IMR-90 (cell line): ENCODE measurements around the gene DGKZ. TPM values are rescaled to one million over a fixed set of nuclear protein-coding genes. Genes with fewer than 3 reads are reported as not detected.

Experiments
- ATAC-seq: fragments of 200-7000 bp; cut with Tn5 transposase; 2 replicates; pipeline ENCODE4 v1.9.1; 2020; ENCODE audit warnings: low read depth, mild to moderate bottlenecking, moderate library complexity
- BruUV-seq: library from RNA; stranded (reverse); fragments of 400-500 nt; replicated peaks from 2 replicates; lab custom pipeline; 2021; lab: Mats Ljungman, UMichigan
- CTCF ChIA-PET: fragments of 300-600 bp; formaldehyde crosslinking; extraction: SDS; loops from one replicate; lab custom pipeline; 2021; ENCODE audit warnings: antibody characterized with exemption; lab: Yijun Ruan, JAX
- POLR2A ChIA-PET: fragments of 300-600 bp; sonication (Branson Sonifier 250); formaldehyde crosslinking; loops from one replicate; lab custom pipeline; 2022; ENCODE audit warnings: antibody characterized with exemption; ENCODE audit not compliant: unreplicated experiment; lab: Charles Lee
- DNase-seq: peaks from one replicate; pipeline ENCODE4 v3.0.0; 2013
- H2AFZ ChIP-seq: replicated peaks from 2 replicates; pipeline ENCODE3; 2013; ENCODE audit warnings: low read length, mild to moderate bottlenecking; ENCODE audit not compliant: poor library complexity
- H2AK5ac ChIP-seq: 2 replicates; pipeline ENCODE4 v1.6.1; 2013; ENCODE audit warnings: low read depth, low read length, inconsistent platforms
- H2AK9ac ChIP-seq: replicated peaks from 2 replicates; pipeline ENCODE3; 2013; ENCODE audit warnings: mild to moderate bottlenecking, low read depth, low read length, moderate library complexity; ENCODE audit not compliant: poor library complexity
- H2BK120ac ChIP-seq: 2 replicates; pipeline ENCODE4 v1.6.1; 2013; ENCODE audit warnings: low read depth, low read length, inconsistent platforms
- H2BK15ac ChIP-seq: 3 replicates; pipeline ENCODE4 v1.6.1; 2013; ENCODE audit warnings: low read depth, low read length, inconsistent platforms
- H2BK20ac ChIP-seq: 2 replicates; pipeline ENCODE4 v1.6.1; 2013; ENCODE audit warnings: low read depth, mild to moderate bottlenecking, inconsistent platforms, low read length, moderate library complexity
- H2BK5ac ChIP-seq: 2 replicates; pipeline ENCODE4 v1.6.1; 2013; ENCODE audit warnings: mild to moderate bottlenecking, low read depth, low read length, inconsistent platforms; ENCODE audit not compliant: poor library complexity, severe bottlenecking
- H3K14ac ChIP-seq: replicated peaks from 2 replicates; pipeline ENCODE4 v1.6.1; 2013; ENCODE audit warnings: low read depth, low read length, inconsistent platforms
- H3K18ac ChIP-seq: 2 replicates; pipeline ENCODE4 v1.6.1; 2013; ENCODE audit warnings: low read depth, low read length, control low read depth
- H3K23ac ChIP-seq: 2 replicates; pipeline ENCODE4 v1.6.1; 2013; ENCODE audit warnings: low read depth, low read length, inconsistent platforms
- H3K27ac ChIP-seq: 2 replicates; pipeline ENCODE4 v1.5.1; 2013; ENCODE audit warnings: mild to moderate bottlenecking, control low read depth, low read length; ENCODE audit not compliant: insufficient read depth
- H3K27me3 ChIP-seq: 2 replicates; pipeline ENCODE4 v1.6.1; 2013; ENCODE audit warnings: low read length; ENCODE audit not compliant: control insufficient read depth, insufficient read depth
- H3K36me3 ChIP-seq: 2 replicates; pipeline ENCODE4 v1.6.1; 2013; ENCODE audit warnings: low read length, mixed read lengths; ENCODE audit not compliant: control insufficient read depth, insufficient read depth
- H3K4ac ChIP-seq: 2 replicates; pipeline ENCODE4 v1.6.1; 2013; ENCODE audit warnings: low read depth, low read length, inconsistent platforms
- H3K4me1 ChIP-seq: 2 replicates; pipeline ENCODE4 v1.6.1; 2013; ENCODE audit warnings: low read length, mixed read lengths; ENCODE audit not compliant: control insufficient read depth, insufficient read depth
- H3K4me2 ChIP-seq: 2 replicates; pipeline ENCODE4 v1.6.1; 2013; ENCODE audit warnings: low read depth, mild to moderate bottlenecking, control low read depth, low read length, moderate library complexity
- H3K4me3 ChIP-seq: 2 replicates; pipeline ENCODE4 v1.5.1; 2013; ENCODE audit warnings: low read depth, mild to moderate bottlenecking, control low read depth, low read length, moderate library complexity; ENCODE audit not compliant: insufficient read depth
- H3K56ac ChIP-seq: 2 replicates; pipeline ENCODE4 v1.6.1; 2013; ENCODE audit warnings: low read length, inconsistent platforms; ENCODE audit not compliant: insufficient read depth; ENCODE audit errors: extremely low read depth
- H3K79me1 ChIP-seq, 2 experiments: 2 replicates each; pipeline ENCODE4 v1.6.1; 2013; ENCODE audit warnings: low read length in 2 of 2, inconsistent platforms in 1 of 2, low read depth in 1 of 2
- H3K9ac ChIP-seq: 2 replicates; pipeline ENCODE4 v1.6.1; 2013; ENCODE audit warnings: low read depth, low read length, control low read depth
- H3K9me1 ChIP-seq: 2 replicates; pipeline ENCODE4 v1.6.1; 2013; ENCODE audit warnings: low read length, inconsistent platforms; ENCODE audit not compliant: insufficient read depth
- H3K9me3 ChIP-seq: 2 replicates; pipeline ENCODE4 v1.6.1; 2013; ENCODE audit warnings: low read length; ENCODE audit not compliant: control insufficient read depth, insufficient read depth
- H4K20me1 ChIP-seq: 2 replicates; pipeline ENCODE4 v1.6.1; 2013; ENCODE audit warnings: low read length, inconsistent platforms; ENCODE audit not compliant: insufficient read depth
- H4K5ac ChIP-seq: 2 replicates; pipeline ENCODE4 v1.6.1; 2013; ENCODE audit warnings: mild to moderate bottlenecking, low read depth, low read length, control low read depth
- H4K8ac ChIP-seq, 2 experiments: 2 replicates each; pipeline ENCODE4 v1.6.1; 2013; ENCODE audit warnings: low read depth in 2 of 2, low read length in 2 of 2, control low read depth in 1 of 2, inconsistent platforms in 1 of 2
- H4K91ac ChIP-seq: 2 replicates; pipeline ENCODE4 v1.6.1; 2013; ENCODE audit warnings: low read depth, low read length, inconsistent platforms; ENCODE audit not compliant: insufficient read depth
- CHD1 ChIP-seq: IDR thresholded peaks from 2 replicates; pipeline ENCODE4 v1.6.1; 2012; ENCODE audit warnings: low read depth, low read length, improper control_type of control experiment
- MAZ ChIP-seq: IDR thresholded peaks from 2 replicates; pipeline ENCODE4 v1.6.1; 2012; ENCODE audit warnings: low read depth, mild to moderate bottlenecking, low read length, improper control_type of control experiment, moderate library complexity, borderline replicate concordance
- MXI1 ChIP-seq: IDR thresholded peaks from 2 replicates; pipeline ENCODE4 v1.6.1; 2012; ENCODE audit warnings: low read depth, mild to moderate bottlenecking, low read length, moderate library complexity, borderline replicate concordance
- NFE2L2 ChIP-seq: fragments of 150-350 bp; IDR thresholded peaks from 2 replicates; pipeline ENCODE4 v1.6.1; 2016; ENCODE audit warnings: low read depth, mild to moderate bottlenecking, low read length
- POLR2A ChIP-seq: IDR thresholded peaks from 2 replicates; pipeline ENCODE4 v1.6.1; 2012; ENCODE audit warnings: mild to moderate bottlenecking, low read depth, low read length
- RAD21 ChIP-seq: IDR thresholded peaks from 2 replicates; pipeline ENCODE4 v1.6.1; 2012; ENCODE audit warnings: low read length, improper control_type of control experiment
- SMC3 ChIP-seq: fragments of 150-350 bp; IDR thresholded peaks from 2 replicates; pipeline ENCODE4 v1.6.1; 2016; ENCODE audit warnings: low read depth, mild to moderate bottlenecking, antibody characterized with exemption, low read length, moderate library complexity
- USF2 ChIP-seq: fragments of 150-350 bp; IDR thresholded peaks from 2 replicates; pipeline ENCODE4 v1.6.1; 2017; ENCODE audit warnings: mild to moderate bottlenecking, antibody characterized with exemption, low read length, low read depth
- WGBS, 2 experiments: methylation state at CpG; one replicate each; pipeline versions ENCODE4 v1.1.5 to v1.1.7; 2013; ENCODE audit warnings: missing lambda C conversion rate in 2 of 2; ENCODE audit not compliant: insufficient read length in 1 of 2; ENCODE audit errors: extremely low coverage in 2 of 2; 5-methylcytosine and 5-hydroxymethylcytosine counted together
- dilution Hi-C: fragments of 300-500 bp; cut with HindIII; formaldehyde crosslinking; loops from one replicate; pipeline ENCODE4 v1.14.3; 2018; ENCODE audit warnings: low sequenced_read_pairs; ENCODE audit not compliant: unreplicated experiment
- in situ Hi-C: fragments of 300-500 bp; cut with MboI; formaldehyde crosslinking; loops from 3 replicates; pipeline ENCODE4 v1.14.3; 2019; ENCODE audit warnings: low sequenced_read_pairs, inconsistent platforms, mixed read lengths
- intact Hi-C: fragments of 100-400 bp; cut with micrococcal nuclease; formaldehyde crosslinking; loops from 2 replicates; pipeline ENCODE4 v1.10.0; 2022
- polyA plus RNA-seq, 3 experiments: library from polyadenylated mRNA; depleted of rRNA; stranded (reverse); fragments of >200 nt; gene quantifications; 2 replicates each; pipeline ENCODE4 v1.2.3, GENCODE V29; 2012; ENCODE audit warnings: low replicate concordance in 1 of 3
- total RNA-seq: library from RNA; depleted of rRNA; stranded (reverse); fragments of >200 nt; gene quantifications from 2 replicates; pipeline ENCODE4 v1.2.3, GENCODE V29; 2012

DGKZ gene
- total and polyA plus RNA-seq, 2 of the 4 experiments (the other 2 are of a cell fraction), result 46.8 to 62.0 TPM

- dilution Hi-C loops (no loop called here), intact Hi-C loops (no loop called here), in situ Hi-C loops (loop anchor here (10.0 kb wide), 1 partner anchor 352 kb away; no protein-coding TSS in a partner anchor)
- peaks cover 14% of the 10 kb centered on the region for H4K20me1 ChIP-seq
- no peak overlapping the region for H4K91ac ChIP-seq
- H2BK120ac ChIP-seq, result no peak overlapping the region
- no peak overlapping the region for H2BK15ac ChIP-seq
- H3K27ac ChIP-seq, result no peak overlapping the region
- no TSS peak for BruUV-seq
- POLR2A ChIA-PET, result no interaction called here
- H4K5ac ChIP-seq, result no peak overlapping the region
- H2BK5ac ChIP-seq, result no peak overlapping the region
- H2AK5ac ChIP-seq, result no peak overlapping the region
- H3K4me2 ChIP-seq, result no peak overlapping the region
- H3K27me3 ChIP-seq, result peaks cover 21% of the 10 kb centered on the region
- no peak for DNase-seq
- H3K4me1 ChIP-seq, result no peaks in the 10 kb centered on the region
- H3K18ac ChIP-seq, result no peak overlapping the region
- H3K23ac ChIP-seq, result no peak overlapping the region
- H3K4ac ChIP-seq, result no peak overlapping the region
- H3K79me1 ChIP-seq, result peaks cover 0 to 7% of the 10 kb centered on the region in 2 experiments; a peak in 1 of 4 replicates
- no peak overlapping the region for H3K9ac ChIP-seq
- no peak overlapping the region for H3K56ac ChIP-seq
- CTCF ChIA-PET, result no interaction called here
- peaks cover 9% of the 10 kb centered on the region; the same call in 1 of the 2 replicates for H3K9me1 ChIP-seq
- H3K9me3 ChIP-seq, result no peaks in the 10 kb centered on the region
- H2BK20ac ChIP-seq, result no peak overlapping the region
- H2AK9ac ChIP-seq, result no peak overlapping the region
- WGBS, 2 experiments, result 94% methylated on average over 5 of the region's 10 CpGs; no CpG with 5 or more reads in 1 of the 2 experiments
- H3K4me3 ChIP-seq, result no peak overlapping the region
- TF ChIP-seq MXI1, result no peak
- TF ChIP-seq CHD1, result no peak
- no peak for TF ChIP-seq POLR2A
- TF ChIP-seq NFE2L2, result no peak
- no peak for TF ChIP-seq SMC3
- no peak for TF ChIP-seq RAD21
- TF ChIP-seq MAZ, result no peak
- TF ChIP-seq USF2, result no peak
- no peak for ATAC-seq
- peaks cover 15% of the 10 kb centered on the region for H3K36me3 ChIP-seq
- no peak overlapping the region for H4K8ac ChIP-seq
- no peak overlapping the region for H2AFZ ChIP-seq
- H3K14ac ChIP-seq, result no peak overlapping the region
Measured at GRCh38 chr11:46326813-46327416, 20.3 kb upstream of the DGKZ start.
